ENCODE data around the gene GGN.
"Not testable (repeated sequence)": the region's sequence is repeated elsewhere in the genome, so short reads cannot be mapped to it uniquely, and the experiment has no call there.

GGN gene

GRCh38 chr19:38346837-38347236 lies 41.0 kb downstream of the GGN start:
- no peak for DNase-seq (ENCODE audit: extremely low read depth, low read depth)

GRCh38 chr19:38340927-38341326 lies 46.9 kb downstream of the GGN start:
- no peak for TF ChIP-seq CTCF (IDR thresholded peaks at IDR 0.05; ENCODE audit: low read depth, low read length)
- no peak for DNase-seq (ENCODE audit: extremely low read depth, low read depth)

More at GRCh38 chr19:38346837-38347236, 41.0 kb downstream of the GGN start:
- TF ChIP-seq CTCF (IDR thresholded peaks at IDR 0.05; ENCODE audit: low read depth, low read length) = no peak

GRCh38 chr19:38339011-38339410 lies 48.8 kb downstream of the GGN start:
- not testable (repeated sequence) for DNase-seq (ENCODE audit: extremely low read depth, low read depth)

- no peak for DNase-seq (ENCODE audit: extremely low read depth, low read depth)
- TF ChIP-seq CTCF (IDR thresholded peaks at IDR 0.05; ENCODE audit: low read depth, low read length) = no peak
These were observed 50.5 kb downstream of the GGN start for GRCh38 chr19:38337360-38337653.

GRCh38 chr19:38336638-38337359 lies 51.0 kb downstream of the GGN start:
- peak; percentile 72 for DNase-seq (ENCODE audit: extremely low read depth, low read depth)
- TF ChIP-seq CTCF (IDR thresholded peaks at IDR 0.05; ENCODE audit: low read depth, low read length) = no peak

GRCh38 chr19:38335949-38336637 lies 51.7 kb downstream of the GGN start:
- no peak for TF ChIP-seq CTCF (IDR thresholded peaks at IDR 0.05; ENCODE audit: low read depth, low read length)
- peak; percentile 83 for DNase-seq (ENCODE audit: extremely low read depth, low read depth)
